NCI-H82 treated with DMSO at 0.1 percent for 48 hours (cell line): ENCODE data around the gene ZNF160.
"Not testable (repeated sequence)": the region's sequence is repeated elsewhere in the genome, so short reads cannot be mapped to it uniquely, and the experiment has no call there.

Experiments used
- DNase-seq: peaks from one replicate; lab custom pipeline; 2025; ENCODE audit not compliant: unreplicated experiment; lab: John Stamatoyannopoulos, UW

ZNF160 gene

DNA sequence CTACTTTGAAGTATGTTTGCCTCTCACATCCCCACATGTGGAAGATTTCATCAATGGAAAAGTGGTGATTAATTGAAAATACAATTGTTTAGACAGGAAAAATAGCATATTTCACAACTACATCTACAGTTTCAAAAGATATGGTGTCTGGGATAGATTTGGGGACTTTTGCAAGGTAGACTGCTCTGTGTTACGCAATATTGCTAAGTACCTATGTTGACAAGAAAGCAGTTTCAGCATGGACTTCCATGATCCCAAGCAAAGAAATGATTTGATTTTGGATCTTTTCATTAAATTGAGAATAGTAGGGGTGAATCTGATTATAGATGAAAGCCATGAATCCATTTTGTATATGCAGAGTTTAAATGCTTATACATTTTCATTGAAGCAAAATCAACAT lies 10.5 kb downstream of the ZNF160 start:
- no peak for DNase-seq

- no peak for DNase-seq
These were observed 11.6 kb downstream of the ZNF160 start for GRCh38 chr19:53091413-53092254.

GRCh38 chr19:53088091-53088490 lies 15.1 kb downstream of the ZNF160 start:
- no peak for DNase-seq

GRCh38 chr19:53086949-53087348 lies 16.3 kb downstream of the ZNF160 start:
- no peak for DNase-seq

DNA sequence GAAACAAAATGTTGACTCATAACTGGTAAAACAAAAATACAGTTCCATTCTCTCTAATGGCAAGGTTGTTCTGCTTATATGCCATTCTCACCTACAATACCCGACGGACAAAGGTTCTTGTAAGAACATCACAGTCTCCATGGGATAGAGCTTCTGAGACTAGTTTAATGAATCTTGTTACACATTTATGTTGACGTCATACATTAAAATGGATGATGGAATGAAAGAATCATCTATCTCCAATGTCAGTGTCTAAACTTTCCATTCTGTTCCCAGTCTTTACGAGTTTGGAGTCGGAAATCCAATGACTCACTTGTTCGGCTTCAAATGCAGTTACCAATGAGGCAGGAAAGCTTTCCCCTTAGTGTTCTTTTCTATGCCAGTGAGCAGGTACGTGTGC lies 17.7 kb downstream of the ZNF160 start:
- no peak for DNase-seq

DNA sequence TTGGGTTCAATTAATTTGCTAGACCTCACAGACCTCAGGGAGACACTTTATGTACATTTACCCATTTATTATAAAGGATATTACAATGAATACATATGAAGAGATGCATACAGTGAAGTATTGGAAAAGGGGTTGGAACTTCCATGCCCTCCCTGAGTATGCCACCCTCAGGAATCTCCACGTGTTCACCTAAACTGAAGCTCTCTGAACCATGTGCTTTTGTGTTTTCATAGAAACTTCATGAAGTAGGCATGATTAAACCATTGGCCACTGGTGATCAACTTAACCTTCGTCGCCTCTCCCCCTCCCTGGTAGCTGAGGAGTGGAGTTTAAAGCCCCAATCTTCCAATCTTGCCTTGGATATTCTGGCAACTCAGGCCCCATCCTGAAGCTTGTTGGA lies 20.3 kb downstream of the ZNF160 start:
- no peak for DNase-seq

- no peak for DNase-seq
These were observed 23.8 kb downstream of the ZNF160 start for GRCh38 chr19:53079313-53079924.

DNA sequence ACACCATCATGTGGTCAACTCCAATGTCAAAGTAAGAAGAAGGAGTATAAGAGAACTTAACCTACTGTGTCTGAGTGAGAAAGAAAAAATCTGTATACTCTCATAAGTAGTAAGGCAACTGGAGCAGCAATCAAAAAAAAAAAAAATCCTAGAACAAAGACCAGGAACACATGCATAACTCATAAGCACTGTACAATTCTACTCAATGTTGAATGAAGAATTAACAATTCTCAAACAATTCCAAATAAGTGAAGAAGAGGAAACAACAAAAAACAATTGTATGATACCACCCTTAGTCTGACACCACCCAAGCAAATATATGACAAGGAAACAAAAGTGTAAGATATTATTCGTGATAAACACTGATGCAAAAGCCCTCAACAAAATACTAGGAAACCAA lies 24.6 kb downstream of the ZNF160 start:
- DNase-seq = no peak

DNA sequence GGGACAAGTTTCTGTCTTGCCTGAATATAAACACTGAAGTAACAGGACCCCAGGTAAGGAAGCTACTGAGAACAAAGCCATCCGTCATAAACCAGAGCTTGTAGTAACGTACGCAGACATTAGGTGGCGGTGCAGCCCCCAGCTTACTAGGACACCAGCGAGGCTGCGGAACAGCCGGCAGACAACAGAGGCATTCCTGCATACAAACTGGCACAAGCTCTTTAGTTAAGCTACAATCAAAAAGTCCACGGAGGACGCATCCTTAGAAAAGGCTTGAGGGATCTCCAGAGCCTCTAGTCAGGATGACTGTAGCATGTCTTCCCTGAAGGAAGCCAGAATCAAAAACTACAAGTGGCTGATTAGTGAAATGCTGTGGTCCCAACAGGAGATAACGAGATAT lies 26.2 kb downstream of the ZNF160 start:
- DNase-seq = no peak

DNA sequence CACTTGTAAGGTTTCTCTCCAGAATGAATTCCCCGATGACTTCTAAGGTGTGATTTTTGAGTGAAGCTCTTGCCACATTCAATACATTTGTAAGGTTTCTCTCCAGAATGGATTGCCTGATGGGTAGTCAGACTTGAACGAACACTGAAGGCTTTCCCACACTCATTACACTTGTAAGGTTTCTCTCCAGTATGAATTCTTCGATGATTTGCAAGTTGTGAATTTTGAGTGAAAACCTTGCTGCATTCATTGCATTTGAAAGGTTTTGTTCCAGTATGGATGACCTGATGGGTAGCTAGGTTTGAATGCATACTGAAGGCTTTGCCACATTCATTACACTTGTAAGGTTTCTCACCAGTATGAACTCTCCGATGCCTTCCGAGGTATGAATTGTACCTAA lies 34.4 kb downstream of the ZNF160 start:
- no peak for DNase-seq

DNA sequence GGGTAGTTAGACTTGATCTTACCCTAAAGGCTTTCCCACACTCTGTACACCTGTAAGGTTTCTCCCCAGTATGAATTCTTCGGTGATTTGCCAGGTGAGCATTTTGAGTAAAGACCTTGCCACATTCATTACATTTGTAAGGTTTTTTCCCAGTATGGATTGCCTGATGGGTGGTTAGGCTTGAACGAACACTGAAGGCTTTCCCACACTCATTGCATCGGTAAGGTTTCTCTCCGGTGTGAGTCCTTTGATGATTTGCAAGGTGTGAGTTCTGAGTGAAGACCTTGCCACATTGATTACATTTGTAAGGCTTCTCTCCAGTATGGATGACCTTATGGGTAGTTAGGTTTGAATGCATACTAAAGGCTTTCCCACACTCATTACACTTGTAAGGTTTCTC lies 35.0 kb downstream of the ZNF160 start:
- DNase-seq = no peak

DNA sequence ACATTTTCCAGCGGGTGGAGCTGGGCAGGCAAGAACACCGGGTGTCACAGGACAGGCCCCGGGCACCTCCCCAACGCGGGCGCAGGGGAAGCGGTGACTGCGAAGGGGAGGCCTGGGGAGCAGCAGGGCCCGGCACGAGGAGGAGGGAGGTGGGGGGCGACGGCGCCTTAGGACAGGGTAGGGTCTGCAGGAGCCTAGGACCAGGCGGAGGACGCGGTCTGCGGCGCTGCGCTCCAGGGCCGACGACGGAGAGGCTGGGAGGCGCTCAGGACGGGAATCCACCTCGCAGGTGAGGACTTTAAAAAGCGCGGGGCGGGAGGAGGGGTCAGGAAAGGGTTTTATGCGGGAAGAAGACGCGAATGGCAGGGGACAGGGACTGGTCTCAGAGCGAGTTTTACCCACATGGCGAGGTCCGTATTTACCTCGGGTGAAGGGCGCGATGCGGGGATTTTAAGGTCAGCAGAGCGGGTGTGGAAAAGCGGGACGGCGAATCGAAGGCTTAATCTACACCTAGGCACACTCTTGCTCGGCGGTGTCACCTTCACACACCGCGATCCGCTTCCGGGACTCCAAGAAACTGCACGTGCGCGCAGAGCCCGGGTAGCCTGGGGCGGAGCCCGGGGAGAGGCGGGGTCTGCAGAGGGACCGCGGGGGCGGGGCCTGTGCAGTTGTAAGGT lies 45.2 kb downstream of the ZNF160 start:
- peak; percentile 1 for DNase-seq

DNA sequence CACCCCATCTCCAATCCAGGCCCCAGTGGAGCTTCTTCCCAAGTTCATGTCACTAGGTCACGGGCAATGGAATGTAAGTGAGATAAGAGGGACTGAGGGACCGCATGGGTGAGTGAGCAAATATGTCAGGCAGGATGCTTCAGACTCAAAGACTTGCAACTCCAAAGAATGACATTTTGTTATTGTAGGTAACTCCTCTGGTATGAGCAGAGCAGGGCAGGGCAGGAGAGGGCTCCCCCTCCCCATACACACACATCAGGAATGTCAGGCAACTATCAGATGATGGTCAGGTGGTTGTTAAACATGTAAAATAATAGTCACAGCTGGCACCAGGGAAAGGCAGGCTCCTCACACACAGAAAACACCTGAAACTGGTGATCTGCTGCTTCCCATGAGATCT lies 48.1 kb downstream of the ZNF160 start:
- DNase-seq = no peak

GRCh38 chr19:53047379-53047778 lies 55.8 kb downstream of the ZNF160 start:
- DNase-seq = no peak

DNA sequence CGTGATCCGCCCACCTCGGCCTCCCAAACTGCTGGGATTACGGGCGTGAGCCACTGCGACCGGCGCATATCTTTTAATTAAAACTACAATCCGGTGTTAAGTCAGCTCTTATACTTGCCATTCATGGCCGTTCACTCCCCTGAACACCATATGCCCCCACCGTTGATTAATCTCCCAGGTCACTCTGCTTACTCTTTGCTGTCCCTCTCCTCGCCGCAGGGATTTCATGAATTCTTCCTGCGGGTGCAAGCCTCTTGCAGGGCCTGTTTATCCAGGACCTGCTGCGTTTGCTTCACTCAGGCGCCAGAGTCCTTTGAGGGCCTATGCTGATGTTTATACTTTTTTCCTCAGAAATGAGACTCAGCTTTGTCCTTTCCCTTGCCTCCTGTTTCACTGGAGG lies 57.7 kb downstream of the ZNF160 start:
- DNase-seq = peak; percentile 16

DNA sequence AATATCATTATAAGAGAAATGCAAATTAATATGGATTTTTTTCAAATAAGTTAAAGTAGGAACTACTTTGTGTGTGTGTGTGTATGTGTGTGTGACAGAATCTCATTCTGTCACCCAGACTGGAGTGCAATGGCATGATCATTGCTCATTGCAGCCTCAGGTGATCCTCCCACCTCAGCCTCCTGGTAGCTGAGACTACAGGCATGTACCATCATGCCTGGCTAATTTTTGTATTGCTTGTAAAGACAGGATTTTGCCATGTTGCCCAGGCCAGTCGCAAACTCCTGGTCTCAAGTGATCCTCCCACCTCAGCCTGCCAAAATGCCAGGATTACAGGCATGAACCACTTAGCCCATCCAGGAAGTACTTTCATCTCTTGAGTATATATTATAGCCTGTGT lies 61.9 kb downstream of the ZNF160 start:
- DNase-seq = no peak

- no peak for DNase-seq
These were observed 65.8 kb downstream of the ZNF160 start for GRCh38 chr19:53037101-53038097.

DNA sequence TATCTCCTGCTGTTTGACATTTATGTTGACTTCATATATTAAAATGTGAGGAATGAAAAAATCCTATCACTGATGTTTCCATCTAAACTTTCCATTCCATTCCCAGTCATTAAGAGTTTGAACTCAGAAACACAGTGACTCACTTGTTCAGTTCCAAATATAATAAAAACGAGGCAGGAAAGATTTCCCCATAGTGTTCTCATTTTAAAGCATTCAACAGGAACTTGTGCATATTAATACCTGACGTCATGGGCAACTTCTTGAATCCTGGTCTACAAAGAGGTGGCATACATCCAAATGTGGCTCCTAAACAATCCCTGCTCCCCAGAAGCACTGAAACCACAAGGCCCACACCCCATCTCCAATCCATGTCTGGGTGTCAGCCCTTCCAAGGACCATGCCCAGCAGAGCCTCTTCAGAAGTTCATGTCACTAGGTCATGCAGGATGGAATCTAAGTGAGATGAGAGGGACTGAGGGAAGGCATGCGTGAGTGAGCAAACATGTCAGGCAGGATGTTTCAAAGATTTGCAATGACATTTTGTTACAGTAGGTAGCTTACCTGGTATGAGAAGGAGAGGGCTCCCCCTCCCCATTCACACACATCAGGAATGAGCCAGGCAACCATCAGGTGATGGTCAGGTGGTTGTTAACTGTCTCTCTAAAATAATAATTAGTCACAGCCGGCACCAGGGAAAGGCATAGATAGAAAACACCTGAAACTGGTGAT lies 68.1 kb downstream of the ZNF160 start:
- DNase-seq = no peak

DNA sequence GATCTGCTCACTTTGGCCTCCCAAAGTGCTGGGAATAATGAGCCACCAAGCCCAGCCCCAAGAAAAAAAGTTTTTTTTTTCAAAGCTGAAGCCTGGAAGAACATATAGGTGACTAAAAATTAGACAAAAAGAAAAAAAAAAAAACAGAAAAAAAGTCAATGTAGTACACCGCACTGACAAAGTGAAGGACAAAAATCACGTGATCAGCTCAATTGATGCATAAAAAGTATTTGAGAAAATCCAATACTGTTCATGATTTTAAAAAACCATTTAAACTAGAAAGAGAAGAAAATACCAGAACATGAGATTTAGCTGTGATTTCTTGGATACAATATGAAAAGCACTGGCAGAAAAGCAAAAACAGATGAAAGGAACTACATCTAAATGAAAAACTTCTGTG lies 69.2 kb downstream of the ZNF160 start:
- DNase-seq = no peak

- not testable (repeated sequence) for DNase-seq
These were observed 74.9 kb downstream of the ZNF160 start for GRCh38 chr19:53028306-53028705.
